LNCaP clone FGC (cell line): Measurements from ENCODE around the gene SLC39A8.
"Not testable (repeated sequence)": the region's sequence is repeated elsewhere in the genome, so short reads cannot be mapped to it uniquely, and the experiment has no call there.

Experiments used
- DNase-seq: peaks from one replicate; pipeline ENCODE4 v3.0.0-alpha.2; 2011; ENCODE audit warnings: low read depth
- H3K4me3 ChIP-seq: 2 replicates; pipeline ENCODE4 v1.5.1; 2011; ENCODE audit warnings: mild to moderate bottlenecking, low read depth, low read length, control low read depth
- TF ChIP-seq, protein P1 (sequence below): IDR thresholded peaks from 2 replicates; pipeline ENCODE4 v1.5.1; 2012; ENCODE audit warnings: mild to moderate bottlenecking; ENCODE audit not compliant: control insufficient read depth, insufficient read depth; ENCODE audit errors: extremely low read depth

Gene SLC39A8

DNA sequence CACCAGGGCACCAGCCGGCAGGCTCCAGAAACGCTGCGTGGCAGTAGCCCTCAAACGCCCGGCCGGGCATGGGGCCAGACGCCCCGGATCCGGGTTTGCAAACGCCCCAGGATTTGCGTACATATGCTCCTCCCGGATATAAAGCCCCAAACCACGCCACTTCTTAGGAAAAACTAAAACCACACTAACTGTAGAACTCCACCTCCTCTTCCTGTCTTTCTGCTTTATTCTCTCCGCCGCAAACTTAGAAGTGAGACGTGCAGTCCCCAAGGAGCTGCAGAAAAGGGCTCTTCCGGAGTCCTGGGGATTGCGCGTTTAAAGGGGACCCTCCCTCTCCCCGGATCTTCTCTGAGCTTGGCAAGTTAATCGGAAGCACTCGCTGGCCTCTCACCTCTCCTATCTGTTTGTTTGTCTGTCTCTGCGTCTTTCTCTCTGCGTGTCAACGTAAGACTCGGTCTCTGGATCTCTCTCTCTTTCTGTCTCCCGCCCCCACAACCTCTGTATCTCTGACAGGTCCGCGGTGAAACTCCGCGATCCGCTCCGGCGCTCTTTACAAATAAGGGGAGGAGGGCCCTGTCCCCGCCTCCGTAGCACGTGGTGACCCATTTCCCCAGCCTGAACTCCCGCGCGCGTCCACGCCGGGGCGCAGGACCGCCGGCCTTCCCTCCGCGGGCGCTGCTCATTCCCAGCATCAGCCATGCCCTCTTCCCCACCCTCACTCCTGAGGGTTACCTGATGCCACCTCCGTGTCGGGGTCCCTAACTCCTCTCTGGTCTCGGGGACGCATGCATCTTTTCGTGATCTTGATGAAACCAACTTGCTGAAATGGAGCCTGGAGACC lies at the start of gene SLC39A8:
Gene SLC39A8, minus strand, starts transcription at position 529 of the 841 bp plus-strand sequence. CDS start 820 bp downstream, outside the sequence.
- TF ChIP-seq, protein P1, sequence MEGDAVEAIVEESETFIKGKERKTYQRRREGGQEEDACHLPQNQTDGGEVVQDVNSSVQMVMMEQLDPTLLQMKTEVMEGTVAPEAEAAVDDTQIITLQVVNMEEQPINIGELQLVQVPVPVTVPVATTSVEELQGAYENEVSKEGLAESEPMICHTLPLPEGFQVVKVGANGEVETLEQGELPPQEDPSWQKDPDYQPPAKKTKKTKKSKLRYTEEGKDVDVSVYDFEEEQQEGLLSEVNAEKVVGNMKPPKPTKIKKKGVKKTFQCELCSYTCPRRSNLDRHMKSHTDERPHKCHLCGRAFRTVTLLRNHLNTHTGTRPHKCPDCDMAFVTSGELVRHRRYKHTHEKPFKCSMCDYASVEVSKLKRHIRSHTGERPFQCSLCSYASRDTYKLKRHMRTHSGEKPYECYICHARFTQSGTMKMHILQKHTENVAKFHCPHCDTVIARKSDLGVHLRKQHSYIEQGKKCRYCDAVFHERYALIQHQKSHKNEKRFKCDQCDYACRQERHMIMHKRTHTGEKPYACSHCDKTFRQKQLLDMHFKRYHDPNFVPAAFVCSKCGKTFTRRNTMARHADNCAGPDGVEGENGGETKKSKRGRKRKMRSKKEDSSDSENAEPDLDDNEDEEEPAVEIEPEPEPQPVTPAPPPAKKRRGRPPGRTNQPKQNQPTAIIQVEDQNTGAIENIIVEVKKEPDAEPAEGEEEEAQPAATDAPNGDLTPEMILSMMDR: peak; percentile 69
- peak within 1 kb of the TSS; percentile 61 for H3K4me3 ChIP-seq
- peak; percentile 43 for DNase-seq

DNA sequence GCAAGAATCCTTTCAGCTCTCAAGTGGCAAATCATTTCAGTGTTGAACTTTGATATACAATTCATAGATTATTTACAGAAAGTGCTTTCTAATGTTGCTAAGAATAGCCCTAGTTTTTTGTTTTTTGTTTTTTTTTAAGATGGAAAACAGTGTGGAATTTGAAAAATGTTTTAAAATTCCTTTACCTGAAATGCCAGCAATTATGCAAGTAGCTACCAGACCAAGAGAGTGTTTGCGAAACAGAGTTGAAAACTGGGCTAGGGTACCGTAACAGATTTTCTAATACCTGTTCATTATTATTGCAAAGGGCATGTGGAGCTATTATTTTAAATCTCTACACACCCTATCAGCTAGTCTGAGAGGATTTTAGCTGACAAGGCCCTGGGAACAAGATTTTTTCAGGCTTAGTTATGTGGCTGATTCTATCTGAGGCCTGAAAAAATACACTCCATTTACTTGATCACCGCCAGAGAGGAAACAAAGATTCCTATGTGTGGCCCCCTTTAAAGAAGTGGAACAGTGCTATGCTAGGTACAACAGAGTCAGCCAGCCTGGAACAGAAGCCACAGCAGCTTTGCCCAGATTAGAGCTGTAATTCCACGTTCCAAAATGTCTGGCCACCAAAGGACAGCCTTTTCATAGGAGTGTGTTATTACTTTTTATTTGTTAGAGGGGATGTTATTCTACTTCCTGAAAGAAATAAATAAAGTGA lies 46.9 kb upstream of the SLC39A8 start:
- TF ChIP-seq, protein P1: no peak
- no peak overlapping the region for H3K4me3 ChIP-seq

DNA sequence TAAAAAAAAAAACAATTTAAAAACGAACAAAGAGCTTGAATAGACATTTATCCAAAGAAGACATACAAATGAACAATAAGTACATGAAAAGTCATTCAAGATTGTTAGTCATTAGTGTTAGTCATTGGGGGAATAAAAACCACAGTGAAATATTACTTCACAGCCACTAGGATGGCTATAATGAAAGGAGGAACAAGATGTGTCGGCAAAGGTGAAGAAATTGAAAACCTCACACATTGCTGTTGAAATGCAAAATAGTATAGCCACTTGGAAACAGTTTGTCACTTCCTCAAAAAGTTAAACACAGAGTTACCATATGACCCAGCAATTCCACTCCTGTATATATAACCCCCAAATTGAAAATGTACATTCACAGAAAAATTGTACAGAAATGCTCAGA lies 45.2 kb upstream of the SLC39A8 start:
- DNase-seq: no peak
- H3K4me3 ChIP-seq: no peak overlapping the region
- TF ChIP-seq, protein P1: no peak

More for the DNA sequence above, 46.9 kb upstream of the SLC39A8 start:
- no peak for DNase-seq

DNA sequence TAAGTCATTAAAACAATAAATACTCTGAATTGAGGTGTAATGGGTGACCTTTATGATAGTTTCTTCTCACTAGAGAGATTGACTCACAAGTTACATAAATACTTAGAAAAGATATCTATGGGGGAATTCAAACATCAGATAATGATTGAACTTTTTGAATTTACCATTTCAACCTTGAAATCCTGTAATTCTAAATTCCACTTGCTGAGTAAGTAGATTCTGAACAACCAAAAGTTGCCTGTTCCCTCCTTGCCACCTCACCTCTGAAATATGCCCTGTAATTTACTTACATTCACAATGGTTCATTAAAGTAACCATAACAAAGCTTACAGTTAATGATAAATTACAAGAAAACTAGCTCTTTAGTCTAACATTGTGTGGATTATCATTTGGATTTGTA lies 43.3 kb upstream of the SLC39A8 start:
- no peak overlapping the region for H3K4me3 ChIP-seq
- no peak for DNase-seq
- TF ChIP-seq, protein P1: no peak

DNA sequence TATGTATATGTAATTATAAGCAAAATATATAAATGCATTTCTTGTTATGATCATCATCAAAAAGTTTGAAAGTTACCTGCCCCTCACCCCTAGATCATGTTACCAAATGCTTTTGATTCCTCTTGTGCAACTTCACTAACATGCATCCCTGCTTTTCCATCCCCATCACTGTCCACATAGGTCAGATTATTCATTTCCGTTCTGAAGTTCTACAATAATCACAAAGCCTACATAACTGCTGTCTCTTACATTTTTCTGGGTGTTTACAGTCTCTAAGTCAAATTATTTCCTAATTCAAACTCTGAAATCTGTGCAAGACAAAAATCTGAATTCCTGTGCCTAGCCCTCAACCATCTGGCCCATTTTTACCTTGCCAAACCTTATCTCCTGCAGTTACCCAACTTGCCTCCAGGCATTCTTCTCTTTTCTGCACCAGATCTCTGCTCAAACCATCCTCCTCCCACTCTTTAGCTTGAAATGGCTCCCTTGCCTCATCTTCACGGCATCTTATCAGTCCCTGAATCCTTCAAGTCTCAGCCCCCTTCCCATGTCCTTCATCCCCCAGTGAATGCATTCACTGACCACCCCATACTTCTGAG lies 42.4 kb upstream of the SLC39A8 start:
- no peak overlapping the region for H3K4me3 ChIP-seq
- TF ChIP-seq, protein P1: no peak
- DNase-seq: no peak

DNA sequence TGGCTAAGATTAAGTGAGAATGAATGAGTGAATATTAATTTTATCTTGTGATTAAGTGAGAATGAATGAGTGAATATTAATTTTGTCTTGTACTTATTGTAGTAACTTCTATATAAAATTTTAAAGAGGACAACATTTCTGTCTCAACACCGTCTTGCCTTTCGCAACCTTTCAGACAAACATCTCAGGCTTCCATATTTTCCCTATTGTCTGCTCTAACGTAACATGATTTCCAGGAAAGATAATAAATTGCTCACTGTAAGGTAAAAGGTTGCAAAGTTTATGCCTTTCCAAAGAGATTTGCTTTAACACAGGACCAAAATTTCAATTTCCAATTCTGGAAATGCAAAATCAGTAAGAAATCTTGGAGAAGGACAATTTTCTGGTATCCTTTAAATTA lies 41.7 kb upstream of the SLC39A8 start:
- no peak overlapping the region for H3K4me3 ChIP-seq
- no peak for DNase-seq
- TF ChIP-seq, protein P1: no peak

DNA sequence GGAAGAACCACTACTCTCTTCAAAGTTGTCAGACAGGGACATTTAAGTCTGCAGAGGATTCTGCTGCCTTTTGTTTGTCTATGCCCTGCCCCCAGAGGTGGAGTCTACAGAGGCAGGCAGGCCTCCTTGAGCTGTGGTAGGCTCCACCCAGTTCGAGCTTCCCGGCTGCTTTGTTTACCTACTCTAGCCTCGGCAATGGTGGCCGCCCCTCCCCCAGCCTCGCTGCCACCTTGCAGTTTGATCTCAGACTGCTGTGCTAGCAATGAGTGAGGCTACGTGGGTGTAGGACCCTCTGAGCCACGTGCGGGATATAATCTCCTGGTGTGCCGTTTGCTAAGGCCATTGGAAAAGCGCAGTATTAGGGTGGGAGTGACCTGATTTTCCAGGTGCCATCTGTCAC lies 35.0 kb upstream of the SLC39A8 start:
- not testable (repeated sequence) for DNase-seq, H3K4me3 ChIP-seq
